ENCODE data around the gene COL4A3.
A peak's percentile ranks its signal among the peaks of the same experiment; 100 is the strongest.
"Not testable (repeated sequence)": the region's sequence is repeated elsewhere in the genome, so short reads cannot be mapped to it uniquely, and the experiment has no call there.

COL4A3 gene

DNA sequence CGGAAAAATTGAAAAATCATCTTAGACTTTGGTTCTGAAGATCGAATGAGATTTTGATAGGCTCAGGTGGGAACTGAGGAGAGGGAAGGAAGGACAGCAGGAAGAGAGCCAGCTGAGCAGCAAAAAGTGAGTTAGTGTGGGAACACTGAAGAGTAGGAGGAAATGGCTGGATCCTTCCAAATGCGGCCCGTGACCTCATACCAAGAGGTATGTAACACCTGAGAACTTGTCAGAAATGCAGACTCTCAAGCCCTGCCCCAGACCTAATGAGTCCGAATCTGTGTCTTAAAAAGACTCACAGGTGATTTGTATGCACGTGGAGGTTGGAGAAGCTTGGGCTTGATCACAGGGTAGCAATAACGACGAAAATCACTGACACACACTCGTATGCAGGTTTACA, 42.0 kb downstream of the COL4A3 start:
- DNase-seq (ENCODE audit: low read depth, low spot score), result no peak

DNA sequence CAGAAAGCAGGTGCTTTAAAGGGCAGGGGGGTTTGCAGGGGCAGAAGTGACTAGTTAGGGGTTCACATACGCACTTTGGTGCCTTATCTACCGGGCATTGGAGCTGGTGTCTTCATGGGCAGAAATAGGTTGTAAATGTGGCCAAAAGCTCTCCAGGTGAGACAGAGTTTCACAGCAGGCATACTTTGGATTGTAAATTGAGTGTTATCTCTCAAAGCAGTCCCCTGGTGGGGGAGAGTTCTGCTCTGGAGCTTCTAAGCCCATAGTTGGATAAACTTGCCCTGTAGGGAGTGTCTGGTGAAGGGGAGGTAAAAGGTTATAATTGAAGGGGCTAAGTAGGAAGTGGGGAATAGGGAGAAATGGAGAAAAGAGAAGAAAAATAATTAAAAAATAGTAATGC, 43.1 kb downstream of the COL4A3 start:
- no peak for DNase-seq (ENCODE audit: low read depth, low spot score)

DNA sequence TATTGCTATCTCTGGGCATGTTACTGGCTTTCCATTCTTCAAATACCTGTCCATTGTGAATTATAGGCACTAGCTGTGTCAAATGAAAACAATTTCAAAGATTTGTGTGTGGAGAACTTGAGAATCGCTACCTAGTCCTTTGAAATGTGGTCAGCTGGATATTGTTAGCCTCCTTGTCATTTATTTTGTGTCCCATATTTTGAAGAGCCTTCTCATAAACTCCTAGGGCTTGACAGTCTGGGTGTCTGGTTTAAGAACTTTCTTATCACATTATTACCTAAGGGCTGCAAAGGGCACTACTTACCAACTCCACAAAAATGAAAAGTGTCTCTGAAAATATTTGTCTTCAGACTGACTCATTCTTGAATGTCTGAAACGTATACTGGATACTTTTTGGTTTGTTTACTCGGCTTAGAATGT, 50.2 kb downstream of the COL4A3 start:
- DNase-seq (ENCODE audit: low read depth, low spot score), result no peak

DNA sequence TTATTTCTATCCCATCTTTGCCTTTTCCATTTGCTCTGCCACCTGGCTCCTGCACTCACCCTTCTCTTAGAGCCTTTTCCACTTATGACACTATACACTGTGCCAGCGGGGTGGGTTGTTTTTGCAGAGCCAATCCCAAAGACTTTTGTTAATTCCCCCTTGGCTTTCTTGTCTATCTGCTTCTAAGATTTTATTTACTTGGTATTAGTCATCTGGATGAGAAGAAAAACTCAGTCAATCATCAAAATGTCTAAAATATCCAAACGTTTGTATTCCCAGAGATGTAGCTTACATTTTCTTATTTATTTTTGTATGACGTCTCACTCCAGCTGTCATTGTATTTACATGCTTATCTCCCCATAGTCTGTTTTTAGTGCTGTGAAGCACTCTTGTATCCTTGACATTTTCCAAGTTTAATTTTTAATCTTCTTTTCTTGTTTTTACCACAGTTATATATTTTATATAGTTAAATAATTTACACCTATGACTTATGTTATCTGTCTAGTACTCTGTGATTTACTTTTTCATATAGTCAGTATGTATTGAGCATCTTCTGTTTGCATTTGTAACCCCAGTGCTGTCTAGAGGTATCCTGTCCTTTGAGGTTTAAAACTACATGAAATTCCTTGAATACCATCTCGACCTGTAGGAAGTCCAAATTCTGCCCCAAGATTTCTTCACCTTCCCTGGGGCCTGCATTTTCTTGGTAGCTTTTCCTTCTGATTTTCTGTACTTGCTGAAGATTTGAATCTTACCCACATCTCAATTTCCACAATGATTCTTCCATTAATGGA, 55.1 kb downstream of the COL4A3 start:
- no peak for DNase-seq (ENCODE audit: low read depth, low spot score)

DNA sequence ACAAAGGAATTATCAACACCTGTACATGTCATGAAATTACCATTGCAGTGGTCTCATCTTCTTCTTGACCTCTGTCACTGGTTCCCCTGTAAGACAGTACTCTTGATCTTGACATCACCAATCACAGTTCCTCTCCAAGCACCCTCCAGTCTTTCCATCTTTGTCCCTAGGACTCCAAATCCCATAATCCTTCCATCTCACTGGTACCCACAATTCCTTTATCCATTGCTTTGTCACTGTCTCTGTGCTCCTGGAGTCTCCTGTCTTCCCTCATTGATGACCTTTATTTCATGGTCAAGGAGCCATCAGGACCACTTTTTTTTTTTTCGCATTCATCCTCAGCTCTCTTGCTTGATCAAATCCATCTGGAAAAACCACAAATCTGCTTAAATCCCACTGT, 56.7 kb downstream of the COL4A3 start:
- no peak for DNase-seq (ENCODE audit: low read depth, low spot score)

- DNase-seq (ENCODE audit: low read depth, low spot score), result no peak
These were observed 57.9 kb downstream of the COL4A3 start for GRCh38 chr2:227222292-227222691.

GRCh38 chr2:227225641-227226040, 61.2 kb downstream of the COL4A3 start:
- not testable (repeated sequence) for DNase-seq (ENCODE audit: low read depth, low spot score)

GRCh38 chr2:227228061-227228667, 63.7 kb downstream of the COL4A3 start:
- DNase-seq (ENCODE audit: low read depth, low spot score), result no peak

- DNase-seq (ENCODE audit: low read depth, low spot score), result no peak
These were observed 65.7 kb downstream of the COL4A3 start for GRCh38 chr2:227230151-227230550.

DNA sequence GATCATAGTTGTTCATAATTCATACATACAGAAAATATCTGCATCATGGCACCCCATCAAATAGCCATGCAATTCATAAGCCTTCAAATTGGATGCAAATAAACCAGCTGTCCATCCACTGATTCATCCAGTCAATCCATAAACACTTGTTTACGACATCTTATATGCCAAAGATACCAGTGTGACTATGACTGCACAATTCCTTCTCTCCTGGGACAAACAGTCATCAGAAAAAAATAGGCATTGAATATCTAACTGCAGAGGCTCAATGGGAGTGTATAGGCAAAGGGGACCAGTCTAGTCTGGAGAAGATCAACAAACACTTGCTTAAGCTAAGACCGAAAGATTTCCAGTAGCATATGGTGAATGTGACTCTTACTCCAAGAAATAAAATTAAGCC, 70.0 kb downstream of the COL4A3 start:
- DNase-seq (ENCODE audit: low read depth, low spot score), result no peak

DNA sequence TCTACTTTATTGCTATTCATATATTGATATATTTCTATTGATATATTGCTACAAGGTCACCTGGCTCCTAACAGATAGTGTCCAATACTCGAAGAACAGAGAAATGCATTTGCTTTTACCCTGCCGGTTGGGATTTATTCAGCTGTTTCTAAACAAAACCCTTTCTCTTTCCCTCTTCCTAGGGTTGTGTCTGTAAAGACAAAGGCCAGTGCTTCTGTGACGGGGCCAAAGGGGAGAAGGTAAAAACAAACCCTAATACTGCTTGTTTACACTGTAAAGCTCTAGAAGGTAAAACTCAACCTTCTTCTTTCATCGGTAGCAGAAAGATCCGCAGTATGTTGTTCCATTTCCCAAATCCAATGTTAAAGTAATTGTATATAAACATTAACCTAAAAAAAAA, 73.4 kb downstream of the COL4A3 start:
- no peak for DNase-seq (ENCODE audit: low read depth, low spot score)

GRCh38 chr2:227238238-227239237, 74.1 kb downstream of the COL4A3 start:
- peak; percentile 39 for DNase-seq (ENCODE audit: low read depth, low spot score)

GRCh38 chr2:227241005-227241404, 76.6 kb downstream of the COL4A3 start:
- DNase-seq (ENCODE audit: low read depth, low spot score), result no peak

DNA sequence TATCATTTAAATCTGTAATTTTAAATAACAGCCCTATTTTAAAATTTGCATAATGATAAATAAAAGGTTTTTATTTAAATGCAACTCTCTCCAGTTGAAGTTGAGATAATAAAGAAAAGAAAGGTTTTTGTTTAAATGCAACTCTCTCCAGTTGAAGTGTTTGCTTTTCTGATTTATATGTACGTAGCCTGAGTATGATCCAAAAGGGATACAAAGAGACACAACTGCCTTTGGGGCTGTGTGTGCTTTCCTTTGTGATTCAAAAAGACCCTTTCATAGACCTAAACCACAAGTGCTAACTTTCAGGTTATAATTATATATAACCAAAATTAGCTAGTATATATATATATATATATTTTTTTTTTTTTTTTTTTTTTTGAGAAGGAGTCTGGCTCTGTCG, 84.5 kb downstream of the COL4A3 start:
- DNase-seq (ENCODE audit: low read depth, low spot score), result no peak

GRCh38 chr2:227252831-227253230, 88.4 kb downstream of the COL4A3 start:
- no peak for DNase-seq (ENCODE audit: low read depth, low spot score)

- DNase-seq (ENCODE audit: low read depth, low spot score), result no peak
These were observed 92.2 kb downstream of the COL4A3 start for GRCh38 chr2:227256605-227257004.

- no peak for DNase-seq (ENCODE audit: low read depth, low spot score)
These were observed 93.4 kb downstream of the COL4A3 start for GRCh38 chr2:227257820-227258219.

GRCh38 chr2:227260041-227260440, 95.6 kb downstream of the COL4A3 start:
- DNase-seq (ENCODE audit: low read depth, low spot score), result no peak

DNA sequence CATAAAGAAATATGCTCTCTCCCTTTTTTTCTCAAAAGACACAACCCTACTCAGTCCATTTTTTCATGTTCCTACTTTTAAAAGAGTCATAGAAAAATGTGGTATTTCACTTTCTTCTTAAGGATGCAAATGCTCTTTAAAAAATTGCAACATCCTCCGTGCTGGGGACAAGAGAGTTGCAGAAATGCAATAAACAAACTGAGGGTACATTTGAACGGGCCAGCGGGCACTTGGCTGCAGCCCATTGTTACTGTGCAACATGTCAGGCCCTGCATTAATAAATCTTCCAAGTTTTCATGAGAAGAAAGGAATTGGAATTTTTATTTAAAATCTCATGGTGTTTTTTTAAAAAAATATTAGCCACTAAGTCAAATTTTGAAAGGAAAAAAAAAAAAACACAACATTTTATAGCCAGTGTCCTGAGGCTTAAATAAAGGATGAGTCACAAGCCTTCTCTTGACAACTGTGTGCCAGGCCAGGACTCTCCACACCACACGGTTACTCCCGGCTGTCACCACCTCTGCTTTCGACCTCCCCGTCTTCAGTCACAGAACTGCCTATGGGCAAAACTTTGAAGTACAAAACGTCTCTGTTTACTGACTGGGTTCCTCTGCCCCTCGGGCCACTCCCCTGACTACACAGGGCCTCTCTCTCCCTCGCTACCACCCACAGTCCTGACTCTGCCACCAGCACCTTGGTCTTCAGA, 103.1 kb downstream of the COL4A3 start:
- DNase-seq (ENCODE audit: low read depth, low spot score), result no peak

- DNase-seq (ENCODE audit: low read depth, low spot score), result no peak
These were observed 116.5 kb downstream of the COL4A3 start for GRCh38 chr2:227280895-227281294.

DNA sequence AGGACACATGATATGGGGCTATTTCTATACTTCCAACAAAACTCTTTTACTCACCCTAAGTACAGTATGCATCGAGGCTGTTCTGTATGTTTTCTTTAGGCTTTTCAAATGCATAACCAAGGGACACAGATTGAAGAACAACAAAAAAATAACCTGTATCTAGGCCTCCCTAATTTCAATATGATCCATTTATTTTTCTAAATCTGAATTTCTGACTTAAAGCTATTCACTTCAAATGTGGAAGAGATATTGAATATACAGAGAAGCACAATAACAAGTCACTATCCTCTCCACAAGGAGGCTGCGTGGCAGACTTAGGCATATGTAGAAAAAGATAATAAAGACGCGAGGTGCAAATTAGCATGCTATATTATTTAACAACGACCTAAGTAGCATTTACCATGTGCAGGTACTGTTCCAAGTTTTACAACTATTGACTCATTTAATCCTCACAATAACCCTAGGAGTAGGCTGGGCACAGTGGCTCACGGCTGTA, 121.4 kb downstream of the COL4A3 start:
- no peak for DNase-seq (ENCODE audit: low read depth, low spot score)
